ENCODE data around the gene PSMF1. TPM values are rescaled to one million over a fixed set of nuclear protein-coding genes. Genes with fewer than 3 reads are reported as not detected.

The PSMF1 gene
- total and polyA plus RNA-seq, 2 of the 13 experiments (the other 11 are each of a cell fraction or from before 2014, with no cell fraction given): 82.5 to 86.0 TPM

DNA sequence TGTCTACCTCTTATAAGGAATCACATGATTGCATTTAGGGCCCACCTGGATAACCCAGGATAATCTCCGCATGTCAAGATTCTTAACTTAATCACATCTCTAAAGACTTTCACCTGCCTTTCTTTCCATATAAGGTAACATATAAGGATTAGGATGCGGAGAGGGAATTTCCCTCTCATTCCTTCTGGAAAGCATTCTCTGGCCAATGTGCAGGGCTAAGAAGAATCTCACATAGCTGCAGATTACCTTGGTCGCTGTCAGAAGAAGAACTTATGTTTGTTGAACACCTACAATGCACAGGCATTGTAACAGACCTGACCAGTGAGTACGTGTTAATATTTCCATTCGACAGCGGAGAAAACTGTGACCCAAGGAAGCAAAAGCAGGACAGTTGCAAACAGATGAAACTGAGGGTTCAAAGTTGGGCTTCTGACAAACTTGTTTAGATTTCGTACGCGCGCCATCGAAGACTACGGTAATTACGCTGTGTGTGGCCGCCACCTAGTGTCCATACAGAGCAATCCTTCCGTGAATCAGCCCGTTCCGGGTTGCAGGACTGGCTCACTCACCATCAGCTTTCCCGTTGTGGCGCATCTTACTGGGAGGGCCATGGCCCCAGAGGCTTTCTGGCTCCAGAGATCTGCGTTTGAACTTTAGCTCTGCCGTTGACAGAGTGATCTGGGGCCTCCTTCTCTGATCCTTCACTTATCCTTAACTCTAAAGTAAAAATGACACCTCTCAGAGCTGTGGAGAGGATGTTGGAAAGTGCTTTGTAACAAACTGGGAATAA is 94.4 kb downstream of the PSMF1 start (continued):
- no peak for TF ChIP-seq ETS1 (CRISPR knock-in tag; IDR thresholded peaks at IDR 0.05)
- no peak for TF ChIP-seq PCBP1 (IDR thresholded peaks at IDR 0.05; ENCODE audit: borderline replicate concordance, low read depth, low read length)
- TF ChIP-seq NFATC3 (CRISPR knock-in tag; IDR thresholded peaks at IDR 0.05): no peak
- no peak for TF ChIP-seq BRF2 (CRISPR knock-in tag; IDR thresholded peaks at IDR 0.05)
- TF ChIP-seq HOMEZ (CRISPR knock-in tag; IDR thresholded peaks at IDR 0.05; ENCODE audit: low read depth): peak; percentile 45; the same call in 1 of the 2 replicates
- no peak for TF ChIP-seq RNF219 (CRISPR knock-in tag; IDR thresholded peaks at IDR 0.05)
- TF ChIP-seq ZNF234 (CRISPR knock-in tag; conservative IDR thresholded peaks at IDR 0.05): no peak
- no peak for TF ChIP-seq ZNF547 (CRISPR knock-in tag; IDR thresholded peaks at IDR 0.05)
- peak; percentile 43; the same call in 1 of the 2 replicates for TF ChIP-seq ETV5 (CRISPR knock-in tag; IDR thresholded peaks at IDR 0.05; ENCODE audit: borderline replicate concordance)
- peak; percentile 58; the same call in 1 of the 2 replicates for TF ChIP-seq PPARG (CRISPR knock-in tag; conservative IDR thresholded peaks at IDR 0.05)
- no peak for TF ChIP-seq SRSF4 (IDR thresholded peaks at IDR 0.05; ENCODE audit: low read depth, low read length, poor library complexity, severe bottlenecking)
- TF ChIP-seq EP300 (IDR thresholded peaks at IDR 0.05; ENCODE audit: low read depth in 2 of 2, low read length in 2 of 2): no peak
- TF ChIP-seq EP300 (CRISPR knock-in tag; IDR thresholded peaks at IDR 0.05; ENCODE audit: borderline replicate concordance): no peak
- peak; percentile 56; the same call in 1 of the 2 replicates for TF ChIP-seq ZNF652 (CRISPR knock-in tag; IDR thresholded peaks at IDR 0.05; ENCODE audit: borderline replicate concordance, low read depth)
- TF ChIP-seq SRY (CRISPR knock-in tag; IDR thresholded peaks at IDR 0.05): no peak
- no peak for TF ChIP-seq KLF9 (CRISPR knock-in tag; IDR thresholded peaks at IDR 0.05; ENCODE audit: low read depth)
- TF ChIP-seq ZNF546 (CRISPR knock-in tag; conservative IDR thresholded peaks at IDR 0.05): no peak
- no peak for TF ChIP-seq RBM39 (IDR thresholded peaks at IDR 0.05; ENCODE audit: low read depth, low read length, poor library complexity, severe bottlenecking)
- no peak for TF ChIP-seq ZFP82 (CRISPR knock-in tag; IDR thresholded peaks at IDR 0.05; ENCODE audit: borderline replicate concordance)
- no peak for TF ChIP-seq FOXJ3 (CRISPR knock-in tag; IDR thresholded peaks at IDR 0.05; ENCODE audit: borderline replicate concordance)
- TF ChIP-seq, protein P1, sequence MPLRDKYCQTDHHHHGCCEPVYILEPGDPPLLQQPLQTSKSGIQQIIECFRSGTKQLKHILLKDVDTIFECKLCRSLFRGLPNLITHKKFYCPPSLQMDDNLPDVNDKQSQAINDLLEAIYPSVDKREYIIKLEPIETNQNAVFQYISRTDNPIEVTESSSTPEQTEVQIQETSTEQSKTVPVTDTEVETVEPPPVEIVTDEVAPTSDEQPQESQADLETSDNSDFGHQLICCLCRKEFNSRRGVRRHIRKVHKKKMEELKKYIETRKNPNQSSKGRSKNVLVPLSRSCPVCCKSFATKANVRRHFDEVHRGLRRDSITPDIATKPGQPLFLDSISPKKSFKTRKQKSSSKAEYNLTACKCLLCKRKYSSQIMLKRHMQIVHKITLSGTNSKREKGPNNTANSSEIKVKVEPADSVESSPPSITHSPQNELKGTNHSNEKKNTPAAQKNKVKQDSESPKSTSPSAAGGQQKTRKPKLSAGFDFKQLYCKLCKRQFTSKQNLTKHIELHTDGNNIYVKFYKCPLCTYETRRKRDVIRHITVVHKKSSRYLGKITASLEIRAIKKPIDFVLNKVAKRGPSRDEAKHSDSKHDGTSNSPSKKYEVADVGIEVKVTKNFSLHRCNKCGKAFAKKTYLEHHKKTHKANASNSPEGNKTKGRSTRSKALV (CRISPR knock-in tag; IDR thresholded peaks at IDR 0.05): peak; percentile 63; the same call in 1 of the 2 replicates
